Panc1 (cell line): ENCODE data around the gene SENP6. TPM values are rescaled to one million over a fixed set of nuclear protein-coding genes. Genes with fewer than 3 reads are reported as not detected.

Source experiments
- ATAC-seq: fragments of 200-7000 bp; cut with Tn5 transposase; 2 replicates; pipeline ENCODE4 v1.9.1; 2020; ENCODE audit warnings: mild to moderate bottlenecking, moderate library complexity
- BruUV-seq: library from RNA; stranded (reverse); fragments of 400-500 nt; replicated peaks from 2 replicates; lab custom pipeline; 2021; lab: Mats Ljungman, UMichigan
- CTCF ChIA-PET: fragments of 300-600 bp; sonication (Branson Sonifier 250); formaldehyde crosslinking; loops from one replicate; lab custom pipeline; 2022; ENCODE audit warnings: antibody characterized with exemption; lab: Charles Lee
- POLR2A ChIA-PET: fragments of 300-600 bp; sonication (Branson Sonifier 250); formaldehyde crosslinking; loops from one replicate; lab custom pipeline; 2022; ENCODE audit warnings: antibody characterized with exemption; lab: Charles Lee
- DNase-seq: peaks from one replicate; pipeline ENCODE4 v3.0.0-alpha.2; 2010; ENCODE audit warnings: low read depth, low spot score
- H3K27ac ChIP-seq: 2 replicates; pipeline ENCODE4 v1.5.1; 2011; ENCODE audit warnings: mild to moderate bottlenecking, low read length, inconsistent platforms
- H3K27me3 ChIP-seq: fragments of 200-500 bp; sonication (Bioruptor generic); 2 replicates; pipeline ENCODE4 v1.6.0; 2014; ENCODE audit warnings: low read length, inconsistent platforms; ENCODE audit not compliant: control insufficient read depth, insufficient read depth
- H3K36me3 ChIP-seq: fragments of 200-500 bp; sonication (Bioruptor generic); 2 replicates; pipeline ENCODE4 v1.5.1; 2014; ENCODE audit warnings: inconsistent platforms, mild to moderate bottlenecking, low read length, moderate library complexity; ENCODE audit not compliant: control insufficient read depth, insufficient read depth
- H3K4me1 ChIP-seq: 2 replicates; pipeline ENCODE4 v1.5.1; 2011; ENCODE audit warnings: inconsistent platforms, mild to moderate bottlenecking, low read length, moderate library complexity; ENCODE audit not compliant: control insufficient read depth, insufficient read depth
- H3K4me3 ChIP-seq, 2 experiments: 2 replicates each; pipeline ENCODE4 v1.5.1; 2011 to 2012; ENCODE audit warnings: low read depth in 2 of 2, low read length in 2 of 2, mild to moderate bottlenecking in 2 of 2, inconsistent platforms in 1 of 2, moderate library complexity in 1 of 2
- H3K9me3 ChIP-seq: fragments of 200-500 bp; sonication (Bioruptor generic); 2 replicates; pipeline ENCODE4 v1.5.1; 2014; ENCODE audit warnings: low read depth, mild to moderate bottlenecking, inconsistent platforms, low read length, moderate library complexity; ENCODE audit not compliant: control insufficient read depth, insufficient read depth
- CTCF ChIP-seq: fragments of 450-650 bp; IDR thresholded peaks from 2 replicates; pipeline ENCODE4 v1.5.1; 2017; ENCODE audit warnings: mild to moderate bottlenecking
- POLR2AphosphoS5 ChIP-seq: IDR thresholded peaks from 2 replicates; pipeline ENCODE4 v1.6.1; 2012; ENCODE audit warnings: mild to moderate bottlenecking, low read depth, low read length, moderate library complexity
- REST ChIP-seq, 2 experiments: IDR thresholded peaks; 2 replicates each; pipeline ENCODE4 v1.6.1; 2011 to 2012; ENCODE audit warnings: low read depth in 2 of 2, control low read depth in 1 of 2, low read length in 1 of 2, mild to moderate bottlenecking in 1 of 2, moderate library complexity in 1 of 2; ENCODE audit not compliant: insufficient read depth in 1 of 2
- SIN3A ChIP-seq: IDR thresholded peaks from 2 replicates; pipeline ENCODE4 v1.6.1; 2012; ENCODE audit warnings: low read depth, mild to moderate bottlenecking, low read length, moderate library complexity, borderline replicate concordance; ENCODE audit not compliant: insufficient read depth
- TCF7L2 ChIP-seq: IDR thresholded peaks from 2 replicates; pipeline ENCODE4 v1.6.1; 2011; ENCODE audit warnings: mild to moderate bottlenecking, low read depth, low read length, inconsistent platforms
- in situ Hi-C: cut with HindIII; loops from 2 replicates; pipeline ENCODE4 v1.10.0; 2016; ENCODE audit warnings: low sequenced_read_pairs, low pct_unique_long_range_greater_than_20kb
- intact Hi-C: fragments of 100-400 bp; cut with micrococcal nuclease; formaldehyde crosslinking; loops from one replicate; pipeline ENCODE4 v1.10.0; 2022; ENCODE audit not compliant: unreplicated experiment
- total RNA-seq: library from RNA; stranded (reverse); gene quantifications from one replicate; pipeline ENCODE4 v1.2.1, GENCODE V29; 2021; ENCODE audit not compliant: unreplicated experiment

The SENP6 gene
- total RNA-seq, 1 experiment from 2014 or later, result 58.7 TPM

- in situ Hi-C loops, result no loop called here
- no peak for DNase-seq
- TF ChIP-seq SIN3A, result no peak
- no peak for TF ChIP-seq POLR2AphosphoS5
- no peak for TF ChIP-seq TCF7L2
- TF ChIP-seq CTCF, result no peak
- TF ChIP-seq REST (IDR thresholded peaks at IDR 0.05; ENCODE audit: insufficient read depth in 1 of 2, low read depth in 2 of 2, low read length in 1 of 2), result no peak
- Histone ChIP-seq H3K27me3 (no peaks in the 10 kb centered on the region), H3K9me3 (no peaks in the 10 kb centered on the region), H3K4me1 (peaks cover 14% of the 10 kb centered on the region; the same call in 1 of the 2 replicates), H3K36me3 (peaks cover 2% of the 10 kb centered on the region; the same call in 1 of the 2 replicates), H3K4me3 (peak overlapping the region; percentile 90 to 96; a peak in 3 of 4 replicates), H3K27ac (no peak overlapping the region)
- ChIA-PET POLR2A (interaction anchor here (0.5 to 0.7 kb wide), 3 partner anchors 170 to 287 kb away, joined by 3 to 5 read pairs (median 5); no protein-coding TSS in a partner anchor), CTCF (no interaction called here)
- intact Hi-C loops, result no loop called here
- no TSS peak for BruUV-seq
- ATAC-seq, result no peak
These were observed 2.6 kb downstream of the SENP6 start for GRCh38 chr6:75604294-75604693.

DNA sequence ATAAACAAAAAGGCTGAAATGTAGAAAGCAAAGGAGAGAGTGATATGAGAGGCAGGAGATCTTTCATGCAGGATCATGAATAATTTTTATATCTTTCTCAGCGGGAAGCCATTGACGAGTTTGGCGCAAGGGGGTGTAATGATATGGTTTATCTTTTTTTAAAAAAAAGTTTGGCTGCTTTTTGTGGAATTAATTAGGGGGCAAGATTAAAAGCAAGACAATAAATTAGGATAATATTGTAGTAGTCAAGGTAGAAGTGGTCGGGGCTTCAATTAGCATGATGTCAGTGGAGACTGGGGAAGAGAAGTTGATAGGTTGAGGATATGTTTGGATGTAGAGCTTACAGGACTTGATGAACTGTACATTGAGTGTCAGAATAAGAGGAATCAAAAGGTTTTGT, 4.0 kb downstream of the SENP6 start:
- in situ Hi-C loops, result no loop called here
- ChIA-PET POLR2A (no interaction called here), CTCF (no interaction called here)
- Histone ChIP-seq H3K4me1 (peaks cover 19% of the 10 kb centered on the region; the same call in 1 of the 2 replicates), H3K27ac (no peak overlapping the region), H3K27me3 (no peaks in the 10 kb centered on the region), H3K9me3 (no peaks in the 10 kb centered on the region), H3K36me3 (peaks cover 2% of the 10 kb centered on the region; the same call in 1 of the 2 replicates), H3K4me3 (no peak overlapping the region)
- BruUV-seq, result no TSS peak
- TF ChIP-seq CTCF (no peak), SIN3A (no peak), POLR2AphosphoS5 (no peak), TCF7L2 (no peak), REST (IDR thresholded peaks at IDR 0.05; ENCODE audit: insufficient read depth in 1 of 2, low read depth in 2 of 2, low read length in 1 of 2) (no peak)
- DNase-seq (no peak), ATAC-seq (no peak)
- intact Hi-C loops, result no loop called here
